ENCODE measurements around the gene LRRC46.

LRRC46 gene

GRCh38 chr17:47872651-47873161, 41.2 kb downstream of the LRRC46 start:
- TF ChIP-seq TARDBP (IDR thresholded peaks at IDR 0.05) (no peak), NFRKB (IDR thresholded peaks at IDR 0.05) (no peak), LEF1 (IDR thresholded peaks at IDR 0.05; ENCODE audit: borderline replicate concordance) (no peak)
- no peak for DNase-seq (ENCODE audit: extremely low spot score)
- CTCF ChIA-PET = no interaction called here
- POLR2A ChIA-PET = interaction anchor here (1.0 to 2.0 kb wide), 3 partner anchors 10 to 68 kb away, joined by 3 to 5 read pairs (median 3); partner anchors contain the start of genes PNPO and SP2

GRCh38 chr17:47873200-47874090, 42.0 kb downstream of the LRRC46 start:
- DNase-seq (ENCODE audit: extremely low spot score) = no peak
- CTCF ChIA-PET = no interaction called here
- POLR2A ChIA-PET = interaction anchor here (1.0 to 2.0 kb wide), 3 partner anchors 9 to 68 kb away, joined by 3 to 5 read pairs (median 3); partner anchors contain the start of genes PNPO and SP2
- TF ChIP-seq FOXM1 (IDR thresholded peaks at IDR 0.05; ENCODE audit: borderline replicate concordance) = no peak
- TF ChIP-seq FOXK2 (IDR thresholded peaks at IDR 0.05) = no peak
- no peak for TF ChIP-seq CTBP1 (IDR thresholded peaks at IDR 0.05; ENCODE audit: borderline replicate concordance)
- TF ChIP-seq L3MBTL2 (conservative IDR thresholded peaks at IDR 0.05) = no peak
- no peak for TF ChIP-seq FOXA1 (IDR thresholded peaks at IDR 0.05)
- no peak for TF ChIP-seq ARNT (IDR thresholded peaks at IDR 0.05)
- TF ChIP-seq SP1 (IDR thresholded peaks at IDR 0.05) = no peak
- TF ChIP-seq BHLHE40 (IDR thresholded peaks at IDR 0.05; ENCODE audit: borderline replicate concordance) = no peak
- no peak for TF ChIP-seq SUZ12 (IDR thresholded peaks at IDR 0.05)
- no peak for TF ChIP-seq NFRKB (IDR thresholded peaks at IDR 0.05)
- TF ChIP-seq TARDBP (IDR thresholded peaks at IDR 0.05) = no peak
- TF ChIP-seq LEF1 (IDR thresholded peaks at IDR 0.05; ENCODE audit: borderline replicate concordance) = no peak
- TF ChIP-seq PKNOX1 (IDR thresholded peaks at IDR 0.05) = no peak
- no peak for TF ChIP-seq ELF4 (IDR thresholded peaks at IDR 0.05)
- TF ChIP-seq ZNF384 (IDR thresholded peaks at IDR 0.05) = no peak
- TF ChIP-seq HDGF (IDR thresholded peaks at IDR 0.05; ENCODE audit: borderline replicate concordance) = no peak

GRCh38 chr17:47875011-47875985, 43.8 kb downstream of the LRRC46 start:
- no peak for TF ChIP-seq SP1 (IDR thresholded peaks at IDR 0.05)
- TF ChIP-seq FOXM1 (IDR thresholded peaks at IDR 0.05; ENCODE audit: borderline replicate concordance) = no peak
- no peak for TF ChIP-seq BHLHE40 (IDR thresholded peaks at IDR 0.05; ENCODE audit: borderline replicate concordance)
- no peak for TF ChIP-seq TARDBP (IDR thresholded peaks at IDR 0.05)
- no peak for TF ChIP-seq LEF1 (IDR thresholded peaks at IDR 0.05; ENCODE audit: borderline replicate concordance)
- TF ChIP-seq FOXK2 (IDR thresholded peaks at IDR 0.05) = no peak
- TF ChIP-seq ARNT (IDR thresholded peaks at IDR 0.05) = no peak
- no peak for TF ChIP-seq NFRKB (IDR thresholded peaks at IDR 0.05)
- no peak for TF ChIP-seq CTBP1 (IDR thresholded peaks at IDR 0.05; ENCODE audit: borderline replicate concordance)
- TF ChIP-seq L3MBTL2 (conservative IDR thresholded peaks at IDR 0.05) = no peak
- TF ChIP-seq FOXA1 (IDR thresholded peaks at IDR 0.05) = no peak
- TF ChIP-seq ZNF384 (IDR thresholded peaks at IDR 0.05) = no peak
- no peak for TF ChIP-seq HDGF (IDR thresholded peaks at IDR 0.05; ENCODE audit: borderline replicate concordance)
- no peak for TF ChIP-seq ELF4 (IDR thresholded peaks at IDR 0.05)
- no peak for DNase-seq (ENCODE audit: extremely low spot score)
- CTCF ChIA-PET = no interaction called here
- POLR2A ChIA-PET = no interaction called here

GRCh38 chr17:47877368-47878034, 46.0 kb downstream of the LRRC46 start:
- POLR2A ChIA-PET = no interaction called here
- DNase-seq (ENCODE audit: extremely low spot score) = no peak
- CTCF ChIA-PET = no interaction called here
- TF ChIP-seq CTBP1 (IDR thresholded peaks at IDR 0.05; ENCODE audit: borderline replicate concordance) (no peak), SP1 (IDR thresholded peaks at IDR 0.05) (no peak), FOXM1 (IDR thresholded peaks at IDR 0.05; ENCODE audit: borderline replicate concordance) (no peak), ZNF384 (IDR thresholded peaks at IDR 0.05) (no peak), TARDBP (IDR thresholded peaks at IDR 0.05) (no peak), LEF1 (IDR thresholded peaks at IDR 0.05; ENCODE audit: borderline replicate concordance) (no peak), FOXK2 (IDR thresholded peaks at IDR 0.05) (no peak), SUZ12 (IDR thresholded peaks at IDR 0.05) (no peak), ELF4 (IDR thresholded peaks at IDR 0.05) (no peak), L3MBTL2 (conservative IDR thresholded peaks at IDR 0.05) (no peak), HDGF (IDR thresholded peaks at IDR 0.05; ENCODE audit: borderline replicate concordance) (no peak), FOXA1 (IDR thresholded peaks at IDR 0.05) (no peak), PKNOX1 (IDR thresholded peaks at IDR 0.05) (no peak), BHLHE40 (IDR thresholded peaks at IDR 0.05; ENCODE audit: borderline replicate concordance) (no peak), ARNT (IDR thresholded peaks at IDR 0.05) (no peak), NFRKB (IDR thresholded peaks at IDR 0.05) (no peak)

Measured in HEK293T (cell line).